GM19438 (cell line): ENCODE results near the gene TTC17.
"Not testable (repeated sequence)": the region's sequence is repeated elsewhere in the genome, so short reads cannot be mapped to it uniquely, and the experiment has no call there.

ENCODE experiments used
- ATAC-seq: cut with Tn5 transposase; IDR thresholded peaks from one replicate; pipeline ENCODE4 v1.9.1; 2021; ENCODE audit warnings: low read depth; ENCODE audit not compliant: unreplicated experiment

TTC17 gene

GRCh38 chr11:43440486-43440885 lies 81.8 kb downstream of the TTC17 start:
- ATAC-seq, result no peak

DNA sequence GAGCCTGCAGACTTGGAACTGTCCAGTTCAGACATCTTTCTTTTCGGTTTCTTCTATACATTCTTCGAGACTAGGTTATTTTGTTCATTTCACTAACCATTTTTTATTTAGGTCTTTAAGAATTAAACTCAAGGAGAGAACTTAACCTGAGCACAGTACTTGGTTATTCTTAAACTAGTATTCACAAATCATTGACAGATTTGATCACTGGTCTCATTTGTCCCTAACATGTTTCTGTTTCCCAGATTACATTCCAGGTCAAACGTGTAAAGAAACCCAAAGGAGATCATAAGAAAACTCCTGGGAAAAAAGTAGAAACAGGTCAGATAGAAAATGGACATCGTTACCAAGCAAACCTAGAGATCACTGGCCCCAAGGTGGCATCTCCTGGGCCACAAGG lies 85.1 kb downstream of the TTC17 start:
- no peak for ATAC-seq

- no peak for ATAC-seq
Measured at GRCh38 chr11:43447151-43447550, 88.4 kb downstream of the TTC17 start.

GRCh38 chr11:43458486-43458885 lies 99.8 kb downstream of the TTC17 start:
- no peak for ATAC-seq

DNA sequence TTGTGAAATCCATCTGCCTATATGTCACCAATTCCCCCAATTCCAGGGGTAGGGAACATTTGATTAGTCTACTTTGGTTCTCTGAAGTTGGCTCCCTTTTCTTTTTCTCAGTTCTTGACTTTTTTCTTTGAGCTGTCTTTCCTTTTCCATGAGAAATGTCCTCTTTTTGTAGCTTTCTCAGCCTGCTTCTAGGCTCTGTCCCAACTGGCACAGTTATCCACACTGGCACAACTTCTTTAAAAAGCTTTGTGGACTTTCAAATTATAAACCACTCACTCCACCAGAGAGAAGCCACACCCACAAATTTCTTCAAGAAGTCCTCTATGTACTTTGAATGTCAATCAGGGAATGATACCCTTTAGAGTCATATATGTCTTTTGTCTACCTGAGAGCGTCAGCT lies 100.5 kb downstream of the TTC17 start:
- ATAC-seq, result no peak

- no peak for ATAC-seq
Measured at GRCh38 chr11:43462359-43462758, 103.6 kb downstream of the TTC17 start.

- ATAC-seq, result no peak
Measured at GRCh38 chr11:43467958-43468357, 109.2 kb downstream of the TTC17 start.

DNA sequence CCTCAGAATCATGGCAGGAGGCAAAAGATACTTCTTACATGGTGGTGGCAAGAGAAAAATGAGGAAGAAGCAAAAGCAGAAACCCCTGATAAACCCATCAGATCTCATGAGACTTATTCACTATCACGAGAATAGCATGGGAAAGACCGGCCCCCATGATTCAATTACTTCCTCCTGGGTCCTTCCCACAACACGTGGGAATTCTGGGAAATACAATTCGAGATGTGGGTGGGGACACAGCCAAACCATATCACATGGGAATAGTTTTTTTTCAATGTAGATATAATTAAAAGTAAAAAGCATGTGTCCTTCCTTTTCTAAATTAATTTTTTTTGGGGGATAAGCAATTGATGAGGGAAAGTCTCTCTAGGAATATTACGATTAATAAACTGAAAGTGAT lies 118.8 kb downstream of the TTC17 start:
- ATAC-seq, result not testable (repeated sequence)

GRCh38 chr11:43486141-43486540 lies 127.4 kb downstream of the TTC17 start:
- ATAC-seq, result no peak

DNA sequence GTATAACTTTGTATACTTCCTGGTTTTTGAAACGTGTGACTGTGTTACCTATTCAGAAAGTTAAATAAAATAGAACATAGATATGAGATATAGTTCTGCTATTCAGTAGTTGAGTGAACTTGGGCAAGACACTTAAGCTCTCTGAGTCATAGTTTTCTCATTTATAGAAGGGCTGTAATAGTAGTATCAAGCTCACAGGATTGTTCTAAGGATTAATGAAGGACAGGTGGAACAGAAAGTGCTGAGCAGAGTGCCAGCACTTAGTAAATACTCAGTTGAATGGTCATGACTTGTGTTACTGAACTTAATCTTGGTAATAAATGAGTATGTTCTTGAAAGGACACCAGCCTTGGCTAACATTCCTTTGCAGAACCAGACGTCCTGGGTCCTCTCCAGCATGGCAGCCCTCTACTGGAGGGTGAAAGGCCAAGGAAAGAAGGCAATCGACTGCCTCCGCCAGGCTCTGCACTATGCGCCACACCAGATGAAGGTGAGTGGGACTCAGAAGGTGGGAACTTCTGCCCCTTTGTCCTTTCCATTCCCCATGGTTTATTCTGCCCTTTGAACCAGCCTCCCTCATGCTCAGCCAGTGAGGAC lies 131.2 kb downstream of the TTC17 start:
- ATAC-seq, result no peak

DNA sequence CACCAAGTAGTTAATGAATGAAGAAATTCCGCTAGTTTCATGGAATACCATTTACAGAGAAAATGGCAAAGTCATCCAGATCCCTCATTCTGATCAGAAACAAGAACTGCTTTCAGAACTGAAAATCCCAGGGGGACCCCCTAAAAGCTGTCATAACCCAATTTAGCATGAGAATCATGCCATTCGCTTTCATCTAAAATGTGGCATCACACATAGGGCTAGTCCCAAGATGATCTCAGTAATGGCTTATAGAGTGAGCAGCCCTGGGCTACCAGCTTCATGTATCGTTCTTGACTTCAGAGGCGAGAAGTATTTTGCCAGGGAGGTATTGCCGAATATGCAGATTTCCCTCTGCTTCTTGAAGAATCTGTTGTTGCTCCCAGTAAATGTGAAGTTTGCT lies 134.0 kb downstream of the TTC17 start:
- no peak for ATAC-seq

DNA sequence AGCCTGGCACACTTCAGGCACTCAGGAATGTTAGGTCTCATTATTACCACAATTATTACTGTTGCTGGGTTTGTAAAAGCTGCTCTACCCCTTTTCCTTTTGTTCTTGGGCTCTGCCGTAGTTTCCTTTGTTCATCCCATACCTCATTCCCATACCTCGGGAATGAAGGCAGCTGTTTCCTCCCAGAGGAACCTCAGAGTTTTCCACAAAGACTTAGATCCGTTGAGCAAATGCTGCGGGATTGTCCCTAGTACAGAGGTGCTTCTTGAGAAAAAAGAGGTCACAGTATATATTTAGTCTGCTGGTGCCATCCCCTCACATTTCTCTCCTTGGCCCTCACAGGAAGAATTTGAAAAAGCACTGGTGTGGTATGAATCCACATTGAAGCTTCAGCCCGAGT lies 134.7 kb downstream of the TTC17 start:
- ATAC-seq, result no peak

DNA sequence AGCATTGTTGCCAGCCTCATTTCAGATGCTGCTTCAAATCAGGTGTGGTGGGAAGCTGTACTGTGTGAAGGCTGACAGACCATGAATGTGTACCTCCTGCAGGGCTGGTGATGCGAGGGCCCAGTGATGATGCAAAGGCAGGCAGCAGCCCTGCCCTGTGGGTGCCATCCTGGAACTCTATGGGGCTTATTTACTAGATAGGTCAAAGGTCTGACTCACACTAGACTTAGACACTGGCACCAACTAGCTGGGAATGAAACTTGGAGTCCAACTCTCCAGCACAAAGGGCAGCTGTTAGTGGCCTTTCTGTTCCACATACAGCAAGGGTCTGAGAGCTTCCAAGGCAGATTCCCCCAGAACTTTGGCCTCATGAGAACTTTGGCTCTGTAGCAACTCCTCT lies 138.4 kb downstream of the TTC17 start:
- no peak for ATAC-seq

DNA sequence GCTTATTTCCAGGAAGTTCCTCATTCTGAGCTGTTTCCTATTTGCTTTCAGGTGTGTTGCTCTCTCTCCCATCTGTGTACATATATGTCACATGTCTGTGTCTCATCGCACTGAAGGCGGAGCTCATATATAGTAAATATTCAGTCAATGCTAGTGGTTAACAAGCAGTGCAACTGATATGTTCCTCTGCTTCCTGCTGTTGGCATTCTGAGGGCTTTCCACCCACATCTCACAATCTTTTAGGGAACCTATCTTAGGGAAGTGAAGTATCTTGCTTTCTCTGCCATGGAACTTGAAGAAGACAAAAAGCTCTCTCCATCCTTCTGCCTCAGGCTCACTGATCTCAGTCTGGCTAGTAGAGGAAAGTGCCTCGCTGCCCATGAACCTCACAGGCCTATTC lies 139.8 kb downstream of the TTC17 start:
- no peak for ATAC-seq

DNA sequence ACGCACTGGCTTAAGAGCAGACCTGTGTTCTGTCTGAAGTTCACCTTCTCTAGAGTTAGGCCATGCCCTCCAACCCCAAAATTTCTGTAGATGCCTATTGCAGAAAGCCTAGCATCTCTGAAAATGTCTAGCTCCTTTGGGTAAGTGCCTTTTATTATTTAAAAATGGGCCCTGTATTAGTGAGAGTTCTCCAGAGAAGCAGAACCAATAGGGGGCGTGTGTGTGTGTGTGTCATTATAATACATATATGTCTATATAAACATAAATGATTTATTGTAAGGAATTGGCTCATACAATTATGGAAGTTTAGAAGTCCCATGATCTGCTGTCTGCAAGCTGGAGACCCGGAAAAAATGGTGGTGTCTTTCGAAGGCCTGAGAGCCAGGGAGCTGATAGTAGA lies 144.7 kb downstream of the TTC17 start:
- ATAC-seq, result no peak

DNA sequence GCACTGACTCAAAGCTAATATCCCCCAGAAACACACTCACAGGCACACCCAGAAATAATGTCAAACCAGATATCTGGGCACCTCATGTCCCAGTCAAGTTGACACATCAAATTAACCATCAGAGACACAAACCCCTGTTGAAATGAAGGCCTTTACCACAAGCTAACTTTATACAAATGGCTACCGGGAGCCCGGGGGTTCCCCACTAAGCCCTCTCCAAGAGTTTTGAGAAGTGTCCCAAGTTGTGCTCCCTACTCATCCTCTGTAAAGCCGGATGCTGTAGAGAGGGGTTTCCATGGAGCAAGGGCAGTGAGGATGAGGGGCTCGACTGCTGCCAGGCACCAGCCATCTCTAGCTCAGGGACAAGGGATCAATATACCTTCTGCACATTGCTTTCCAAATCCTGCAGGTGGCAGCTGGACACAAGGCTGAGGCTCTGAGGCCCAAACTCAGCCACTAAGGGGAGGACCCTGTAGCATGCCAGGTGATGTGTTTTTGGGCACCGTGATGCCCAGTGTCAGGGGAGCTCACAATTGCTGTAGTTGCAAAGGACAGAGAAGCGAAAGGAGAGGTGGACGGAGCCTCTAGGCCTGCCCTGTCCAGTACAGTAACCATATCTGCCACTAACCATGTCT lies 145.7 kb downstream of the TTC17 start:
- no peak for ATAC-seq

DNA sequence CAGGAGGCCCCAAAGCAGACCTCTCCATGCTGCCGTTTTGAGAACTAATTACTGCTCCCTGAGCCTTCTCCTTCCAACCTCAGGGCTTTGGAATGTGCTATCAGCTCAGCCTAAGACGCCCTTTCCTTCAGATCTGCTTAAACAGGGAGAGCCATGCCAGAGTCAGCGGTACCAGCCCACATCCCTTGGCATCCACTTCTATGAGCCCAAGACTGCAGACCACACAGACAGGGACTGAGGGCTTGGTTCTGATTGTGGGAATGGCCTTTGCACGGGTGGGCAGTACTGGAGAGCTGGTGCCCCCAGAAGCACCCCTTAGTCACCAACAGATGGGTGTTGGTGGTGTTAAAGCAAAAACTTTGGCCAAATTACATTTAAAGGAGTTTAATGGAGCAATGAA lies 146.5 kb downstream of the TTC17 start:
- ATAC-seq, result no peak

DNA sequence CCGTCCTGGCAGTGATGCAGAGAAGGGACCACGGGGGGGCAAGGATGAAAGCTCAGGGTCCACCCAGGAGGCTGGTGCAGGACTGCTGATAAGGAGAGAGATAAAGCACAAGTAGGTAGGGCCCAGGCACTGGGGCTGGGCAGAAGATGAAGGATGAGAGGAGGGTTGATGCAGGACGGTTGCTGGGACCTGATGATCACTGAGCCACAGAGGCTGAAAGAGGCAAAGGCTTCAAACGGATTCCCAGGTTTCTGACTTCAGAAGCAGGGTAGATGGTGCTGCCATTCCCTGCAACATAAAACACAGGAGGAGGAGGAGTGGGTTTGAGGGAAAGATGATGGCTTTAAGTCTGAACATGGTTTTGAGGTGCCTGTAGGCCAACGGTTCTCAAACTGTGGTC lies 148.5 kb downstream of the TTC17 start:
- ATAC-seq, result no peak

DNA sequence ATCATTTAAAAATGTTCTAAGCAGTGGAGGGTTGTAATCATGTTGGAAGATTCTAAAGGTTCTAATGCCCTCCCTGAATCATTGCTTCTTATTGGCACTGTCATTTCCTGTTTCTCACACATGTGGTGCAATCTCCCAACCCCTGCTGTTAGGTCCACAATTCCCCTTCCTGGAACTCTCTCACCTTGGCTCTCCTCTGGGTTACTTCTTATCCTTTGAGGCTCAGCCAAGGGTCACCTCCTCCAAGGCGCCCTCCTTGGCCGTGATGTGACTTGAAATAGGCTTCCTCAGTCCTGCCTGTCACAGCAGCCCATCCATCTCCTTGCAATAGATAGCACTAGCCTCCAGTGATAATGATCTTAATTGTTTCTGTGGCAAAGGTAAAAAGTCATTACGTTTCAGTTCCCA lies 149.8 kb downstream of the TTC17 start:
- ATAC-seq, result no peak

- no peak for ATAC-seq
Measured at GRCh38 chr11:43511959-43512358, 153.2 kb downstream of the TTC17 start.

GRCh38 chr11:43515090-43515489 lies 156.4 kb downstream of the TTC17 start:
- ATAC-seq, result no peak

DNA sequence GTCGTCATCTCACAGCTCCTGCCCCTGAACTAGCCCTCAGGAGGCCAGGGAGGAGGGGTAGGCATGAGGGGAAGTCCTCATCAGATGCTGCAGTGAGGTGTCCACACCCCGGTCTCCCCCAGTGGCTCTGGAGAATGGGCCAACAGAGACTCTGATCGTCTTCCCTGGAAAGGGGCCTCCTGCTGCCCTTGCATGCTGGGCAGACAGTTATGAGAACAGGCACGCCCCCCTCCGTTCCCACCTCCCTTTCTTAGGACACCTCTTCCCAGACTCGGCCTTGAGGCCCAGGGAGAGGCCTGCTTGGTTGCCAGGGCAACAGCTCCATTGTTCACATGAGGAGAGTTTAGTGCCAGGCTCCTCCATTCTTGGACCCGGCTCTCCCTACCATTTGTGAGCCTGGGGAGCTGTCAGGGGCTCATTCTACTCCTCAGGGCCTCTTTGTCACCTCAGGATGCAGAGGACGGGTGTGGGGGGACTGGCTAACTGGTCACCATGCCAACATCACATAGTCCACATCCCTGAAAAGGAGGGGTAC lies 157.7 kb downstream of the TTC17 start:
- no peak for ATAC-seq
